ENCODE results near the gene BAIAP3. TPM values are rescaled to one million over a fixed set of nuclear protein-coding genes. Genes with fewer than 3 reads are reported as not detected.

The BAIAP3 gene
- total RNA-seq, 2 donors from 2014 or later, result 0.35 to 2.4 TPM

- no peak for TF ChIP-seq CTCF (IDR thresholded peaks at IDR 0.05)
- Histone ChIP-seq H3K4me1 (peaks cover 0 to 7% of the 10 kb centered on the region in 2 donors), H3K27ac (no peak overlapping the region), H3K36me3 (peaks cover 16% of the 10 kb centered on the region), H3K4me3 (no peak overlapping the region), H3K9me3 (no peaks in the 10 kb centered on the region), H3K27me3 (no peaks in the 10 kb centered on the region)
- no peak for DNase-seq (ENCODE audit: low spot score)
These were observed 11.1 kb downstream of the BAIAP3 start for GRCh38 chr16:1344499-1344898.

GRCh38 chr16:1345087-1345486 is 11.6 kb downstream of the BAIAP3 start:
- peaks cover 22% of the 10 kb centered on the region for H3K36me3 ChIP-seq
- H3K9me3 ChIP-seq, result no peaks in the 10 kb centered on the region
- no peaks in the 10 kb centered on the region for H3K27me3 ChIP-seq
- H3K27ac ChIP-seq, result no peak overlapping the region
- H3K4me3 ChIP-seq, result no peak overlapping the region
- H3K4me1 ChIP-seq, result peaks cover 0 to 10% of the 10 kb centered on the region in 2 donors
- no peak for DNase-seq (ENCODE audit: low spot score)
- no peak for TF ChIP-seq CTCF (IDR thresholded peaks at IDR 0.05)

GRCh38 chr16:1345651-1346421 is 12.4 kb downstream of the BAIAP3 start:
- Histone ChIP-seq H3K27me3 (no peaks in the 10 kb centered on the region), H3K4me1 (peaks cover 0 to 17% of the 10 kb centered on the region in 2 donors), H3K9me3 (no peaks in the 10 kb centered on the region), H3K4me3 (no peak overlapping the region), H3K27ac (no peak overlapping the region), H3K36me3 (peaks cover 24% of the 10 kb centered on the region)
- DNase-seq (ENCODE audit: low spot score), result no peak
- no peak for TF ChIP-seq CTCF (IDR thresholded peaks at IDR 0.05)

GRCh38 chr16:1346422-1347285 is 13.2 kb downstream of the BAIAP3 start:
- no peaks in the 10 kb centered on the region for H3K9me3 ChIP-seq
- no peak for DNase-seq (ENCODE audit: low spot score)
- H3K27ac ChIP-seq, result no peak overlapping the region

GRCh38 chr16:1347286-1347855 is 13.9 kb downstream of the BAIAP3 start:
- Histone ChIP-seq H3K4me3 (no peak overlapping the region), H3K27me3 (no peaks in the 10 kb centered on the region), H3K4me1 (peaks cover 0 to 26% of the 10 kb centered on the region in 2 donors), H3K27ac (no peak overlapping the region), H3K9me3 (no peaks in the 10 kb centered on the region), H3K36me3 (peaks cover 24% of the 10 kb centered on the region)
- TF ChIP-seq CTCF (IDR thresholded peaks at IDR 0.05), result no peak
- no peak for DNase-seq (ENCODE audit: low spot score)

More at GRCh38 chr16:1346422-1347285, 13.2 kb downstream of the BAIAP3 start:
- Histone ChIP-seq H3K36me3 (peaks cover 24% of the 10 kb centered on the region), H3K27me3 (no peaks in the 10 kb centered on the region), H3K4me3 (no peak overlapping the region), H3K4me1 (peaks cover 0 to 23% of the 10 kb centered on the region in 2 donors)
- TF ChIP-seq CTCF (IDR thresholded peaks at IDR 0.05), result no peak
